ENCODE data around the gene ELMOD3. TPM values are rescaled to one million over a fixed set of nuclear protein-coding genes. Genes with fewer than 3 reads are reported as not detected.

The ELMOD3 gene
- polyA plus RNA-seq, 1 of the 3 experiments (the other 2 are of a cell fraction) = 15.4 TPM

- TF ChIP-seq CTCF (IDR thresholded peaks at IDR 0.05) (no peak), GATA2 (CRISPR knock-in tag; IDR thresholded peaks at IDR 0.05) (no peak), RFX5 (IDR thresholded peaks at IDR 0.05; ENCODE audit: low read length) (no peak), CHD2 (IDR thresholded peaks at IDR 0.05; ENCODE audit: low read length, partially characterized antibody) (no peak), RXRA (IDR thresholded peaks at IDR 0.05; ENCODE audit: borderline replicate concordance, low read depth) (no peak), RAD21 (IDR thresholded peaks at IDR 0.05; ENCODE audit: low read length) (no peak), RCOR1 (IDR thresholded peaks at IDR 0.05; ENCODE audit: low read length) (no peak), SIN3A (IDR thresholded peaks at IDR 0.05; ENCODE audit: borderline replicate concordance, low read depth, low read length) (no peak), MAX (IDR thresholded peaks at IDR 0.05; ENCODE audit: low read depth) (no peak), TAF1 (IDR thresholded peaks at IDR 0.05; ENCODE audit: borderline replicate concordance, low read depth, low read length) (no peak), FOXJ3 (CRISPR knock-in tag; IDR thresholded peaks at IDR 0.05) (no peak), FOSL2 (IDR thresholded peaks at IDR 0.05; ENCODE audit: borderline replicate concordance, low read depth) (no peak), NFIC (IDR thresholded peaks at IDR 0.05; ENCODE audit: borderline replicate concordance) (no peak)
These were observed 14.9 kb downstream of the ELMOD3 start (continued) for GRCh38 chr2:85369500-85369899.

- Histone ChIP-seq H3K27ac (ENCODE audit: low read depth in 2 of 2, low read length in 1 of 2) (no peak overlapping the region), H3K4me2 (no peak overlapping the region), H3K9me2 (no peaks in the 10 kb centered on the region), H3K27me3 (ENCODE audit: insufficient read depth) (no peaks in the 10 kb centered on the region), H3K36me3 (replicated peaks in 1 of 2; ENCODE audit: control insufficient read depth in 1 of 2, insufficient read depth in 2 of 2, low read length in 1 of 2) (peaks cover 0 to 18% of the 10 kb centered on the region in 2 experiments), H2AFZ (ENCODE audit: low read depth) (no peak overlapping the region), H3K4me1 (ENCODE audit: control insufficient read depth in 1 of 2, insufficient read depth in 2 of 2, low read depth in 1 of 2, low read length in 1 of 2) (no peaks in the 10 kb centered on the region), H3K9ac (no peak overlapping the region), H3K4me3 (ENCODE audit: low read depth in 2 of 2, low read length in 1 of 2) (no peak overlapping the region), H3K9me3 (no peaks in the 10 kb centered on the region), H3F3A (replicated peaks; ENCODE audit: insufficient read depth) (no peaks in the 10 kb centered on the region), H3K79me2 (ENCODE audit: insufficient read depth) (no peaks in the 10 kb centered on the region), H4K20me1 (ENCODE audit: insufficient read depth) (no peaks in the 10 kb centered on the region)
- TF ChIP-seq EZH2phosphoT487 (IDR thresholded peaks at IDR 0.05; ENCODE audit: borderline replicate concordance, low read depth) (no peak), IRF3 (IDR thresholded peaks at IDR 0.05; ENCODE audit: low read depth, low read length) (no peak), FOXJ3 (CRISPR knock-in tag; IDR thresholded peaks at IDR 0.05) (no peak), TCF12 (IDR thresholded peaks at IDR 0.05) (no peak), RFX5 (IDR thresholded peaks at IDR 0.05; ENCODE audit: low read length) (no peak), CTCF (IDR thresholded peaks at IDR 0.05) (no peak), EP300 (IDR thresholded peaks at IDR 0.05; ENCODE audit: borderline replicate concordance in 1 of 2, low read depth in 1 of 2, low read length in 1 of 2) (no peak), PBX3 (IDR thresholded peaks at IDR 0.05) (no peak), USF1 (IDR thresholded peaks at IDR 0.05; ENCODE audit: borderline replicate concordance, low read depth) (no peak), RCOR1 (IDR thresholded peaks at IDR 0.05; ENCODE audit: low read length) (no peak), ZBTB33 (IDR thresholded peaks at IDR 0.05; ENCODE audit: borderline replicate concordance, low read depth) (no peak), CHD2 (IDR thresholded peaks at IDR 0.05; ENCODE audit: low read length, partially characterized antibody) (no peak)
- 96% methylated on average over 9 of the region's 11 CpGs for WGBS (ENCODE audit: low lambda C conversion rate)
- POLR2A ChIA-PET = no interaction called here
- CTCF ChIA-PET = interaction anchor here (0.9 to 1.8 kb wide), 4 partner anchors 22 to 334 kb away, joined by 3 to 5 read pairs (median 3); no protein-coding TSS in a partner anchor
- no peak for DNase-seq
These were observed 16.5 kb downstream of the ELMOD3 start for GRCh38 chr2:85371045-85371444.
